HG03378 (cell line): Measurements from ENCODE around the gene LITAF.
"Not testable (repeated sequence)": the region's sequence is repeated elsewhere in the genome, so short reads cannot be mapped to it uniquely, and the experiment has no call there.

Experiments used
- ATAC-seq: cut with Tn5 transposase; IDR thresholded peaks from one replicate; pipeline ENCODE4 v1.9.1; 2021; ENCODE audit warnings: mild to moderate bottlenecking, moderate library complexity; ENCODE audit not compliant: unreplicated experiment

Gene LITAF

DNA sequence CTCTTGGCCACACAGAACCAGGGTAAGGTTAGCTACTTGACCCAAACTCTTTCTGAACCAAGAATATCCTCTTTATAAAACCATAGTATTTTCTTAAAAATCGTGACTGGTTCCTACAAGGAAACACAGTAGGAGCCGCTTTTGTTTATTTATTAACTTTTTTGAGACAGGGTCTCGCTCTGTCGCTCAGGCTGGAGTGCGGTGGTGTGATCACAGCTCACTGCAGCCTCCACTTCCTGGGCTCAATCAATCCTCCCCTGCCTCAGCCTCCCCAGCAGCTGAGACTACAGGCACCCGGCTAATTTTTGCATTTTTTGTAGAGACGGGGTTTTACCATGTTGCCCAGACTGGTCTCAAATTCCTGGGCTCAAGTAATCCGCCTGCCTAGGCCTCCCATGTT lies 14.7 kb upstream of the LITAF start:
- ATAC-seq: no peak

DNA sequence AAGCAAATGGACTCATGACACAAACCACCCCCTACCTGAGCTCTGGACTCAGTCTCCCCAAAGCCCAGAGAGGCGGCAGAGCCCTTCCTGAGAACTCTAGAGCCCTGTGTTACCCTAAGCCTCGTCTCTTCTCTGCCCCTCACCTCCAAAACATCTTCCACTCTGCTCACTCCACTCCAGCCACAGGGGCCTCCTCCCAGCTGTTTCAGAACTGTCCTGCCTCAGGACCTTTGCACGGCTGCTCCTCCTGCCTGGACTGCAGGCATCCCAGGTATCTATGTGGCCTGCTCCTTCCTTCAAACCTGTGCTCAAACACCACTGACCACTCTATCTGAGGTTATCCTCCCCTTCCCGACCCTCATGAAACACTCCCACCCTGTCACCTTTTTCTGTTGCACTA lies 12.9 kb upstream of the LITAF start:
- no peak for ATAC-seq

GRCh38 chr16:11597235-11598095 lies 10.7 kb upstream of the LITAF start:
- ATAC-seq: no peak

DNA sequence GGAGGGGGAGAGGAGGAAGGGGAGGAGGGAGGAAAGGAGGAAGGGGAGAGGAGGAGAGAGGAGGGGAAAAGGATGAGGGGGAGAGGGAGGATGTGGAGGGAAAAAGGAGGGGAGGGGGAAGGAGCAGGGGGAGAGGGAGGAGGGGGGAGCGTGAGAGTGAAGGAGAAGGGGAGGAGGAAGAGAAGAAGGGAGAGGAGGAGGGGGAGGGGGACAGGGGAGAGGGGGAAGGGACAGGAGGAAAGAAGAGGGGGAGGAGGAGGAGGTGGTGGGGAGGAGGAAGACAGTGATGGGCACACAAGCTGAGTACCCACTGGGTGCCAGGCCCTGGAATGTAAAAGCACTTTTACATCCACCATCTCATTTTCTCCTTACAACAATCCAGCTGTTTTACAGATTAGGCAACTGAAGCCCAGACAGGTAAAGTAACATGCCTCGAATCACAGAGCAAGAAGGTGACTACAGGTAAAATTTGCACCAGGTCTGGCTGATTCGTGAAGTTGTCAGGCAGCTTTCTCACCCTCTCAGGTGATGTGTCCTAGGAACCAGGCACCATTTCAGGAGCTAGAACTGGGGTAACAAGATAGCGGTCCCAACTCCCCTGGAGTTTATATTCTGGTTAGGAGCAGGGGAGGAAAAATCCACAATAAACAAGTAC lies 10.0 kb upstream of the LITAF start:
- ATAC-seq: no peak

DNA sequence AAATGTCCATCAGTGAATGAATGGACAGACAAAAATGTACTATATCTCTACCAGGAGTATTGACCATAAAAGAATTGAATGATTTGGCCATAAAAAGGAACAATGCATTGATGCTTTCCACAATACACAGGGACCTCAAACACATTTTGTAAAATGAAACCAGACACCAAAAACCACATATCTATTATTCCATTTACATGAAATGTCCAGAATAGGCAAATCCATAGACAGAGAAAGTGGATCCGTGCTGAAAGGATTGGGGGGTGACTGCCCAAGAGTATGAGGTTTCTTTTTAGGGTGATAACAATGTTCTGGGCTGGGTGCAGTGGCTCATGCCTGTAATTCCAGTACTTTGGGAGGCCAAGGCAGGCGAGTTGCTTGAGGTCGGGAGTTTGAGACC lies 6.9 kb upstream of the LITAF start:
- ATAC-seq: no peak

DNA sequence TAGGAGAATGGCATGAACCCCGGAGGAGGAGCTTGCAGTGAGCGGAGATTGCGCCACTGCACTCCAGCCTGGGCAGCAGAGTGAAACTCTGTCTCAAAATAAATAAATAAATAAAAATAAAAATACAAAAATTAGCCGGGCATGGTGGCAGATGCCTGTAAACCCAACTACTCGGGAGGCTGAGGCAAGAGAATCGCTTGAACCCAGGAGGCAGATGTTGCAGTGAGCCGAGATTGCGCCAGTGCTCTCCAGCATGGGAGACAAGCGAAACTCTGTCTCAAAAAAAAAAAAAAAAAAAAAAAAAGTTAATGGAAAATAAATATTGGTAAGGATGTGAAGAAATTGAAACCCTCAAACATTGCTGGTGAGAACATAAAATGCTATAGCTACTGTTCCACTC lies 6.4 kb upstream of the LITAF start:
- ATAC-seq: not testable (repeated sequence)

DNA sequence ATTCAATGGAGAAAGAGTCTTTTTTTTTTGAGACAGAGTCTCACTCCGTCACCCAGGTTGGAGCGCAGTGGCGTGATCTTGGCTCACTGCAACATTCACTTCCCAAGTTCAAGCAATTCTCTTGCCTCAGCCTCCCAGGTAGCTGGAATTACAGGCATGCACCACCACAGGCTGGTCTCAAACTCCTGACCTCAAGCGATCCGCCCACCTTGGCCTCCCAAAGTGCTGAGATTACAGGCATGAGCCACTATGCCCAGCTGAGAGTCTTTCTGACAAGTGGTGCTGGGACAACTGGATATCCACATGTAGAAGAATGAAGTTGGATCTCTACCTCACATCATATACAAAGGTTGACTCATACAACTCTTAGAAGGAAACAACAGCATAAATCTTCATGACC lies 4.9 kb upstream of the LITAF start:
- not testable (repeated sequence) for ATAC-seq

- no peak for ATAC-seq
Measured at GRCh38 chr16:11589198-11589550, 2.5 kb upstream of the LITAF start.

GRCh38 chr16:11588321-11589197 lies 1.8 kb upstream of the LITAF start:
- ATAC-seq: no peak

DNA sequence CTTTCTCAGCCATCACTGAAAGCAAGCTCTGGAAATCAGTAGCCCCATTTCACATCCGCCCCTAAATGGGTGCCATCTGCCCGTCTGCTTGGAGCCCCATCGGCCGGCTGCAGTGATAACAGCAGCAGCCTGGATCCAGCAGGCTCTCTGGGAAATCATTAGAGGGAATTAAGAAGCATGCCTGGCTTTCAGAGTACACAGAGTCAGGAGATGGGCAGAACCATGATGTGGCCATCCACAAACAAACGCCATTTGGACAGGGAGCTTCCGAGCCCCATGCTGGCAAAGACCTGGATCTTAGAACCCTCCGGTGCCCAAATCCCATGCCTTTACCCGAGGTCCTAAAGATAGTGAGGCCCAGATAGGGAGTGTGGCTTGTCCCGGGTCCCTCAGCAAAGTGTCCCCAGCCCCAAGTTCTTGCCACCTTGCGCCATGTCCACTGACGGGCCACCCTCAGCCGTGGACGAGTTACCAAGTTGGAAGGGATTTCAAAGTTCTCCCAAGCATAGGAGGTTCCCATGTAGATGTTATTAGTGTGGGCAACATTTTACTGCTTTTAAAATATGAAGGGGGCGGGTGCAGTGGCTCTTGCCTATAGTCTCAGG lies 1.0 kb upstream of the LITAF start:
- no peak for ATAC-seq

DNA sequence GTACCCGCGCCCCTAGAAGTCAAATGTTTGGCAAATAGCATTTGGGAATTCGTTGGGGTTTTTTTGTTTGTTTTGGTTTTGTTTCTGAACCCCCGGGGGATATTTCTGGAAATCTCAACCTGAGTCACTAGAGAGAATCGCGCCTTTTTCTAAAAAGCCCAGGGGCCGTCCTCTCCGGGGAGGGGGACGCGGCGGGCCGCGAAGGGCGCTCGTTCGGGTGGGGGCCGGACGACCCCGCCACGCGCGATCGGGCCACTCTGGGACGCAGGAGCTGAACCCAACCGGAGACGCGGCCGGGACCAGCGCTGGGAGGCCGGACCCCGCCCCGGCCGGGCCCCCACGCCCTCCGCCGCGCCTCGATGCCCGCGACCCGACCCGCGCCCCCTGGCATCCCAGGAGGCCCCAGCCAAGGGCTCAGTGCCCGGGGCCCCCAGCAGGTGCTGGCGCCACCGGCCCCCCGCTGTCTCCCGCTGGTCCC lies 302 bp downstream of the LITAF start:
- no peak for ATAC-seq

DNA sequence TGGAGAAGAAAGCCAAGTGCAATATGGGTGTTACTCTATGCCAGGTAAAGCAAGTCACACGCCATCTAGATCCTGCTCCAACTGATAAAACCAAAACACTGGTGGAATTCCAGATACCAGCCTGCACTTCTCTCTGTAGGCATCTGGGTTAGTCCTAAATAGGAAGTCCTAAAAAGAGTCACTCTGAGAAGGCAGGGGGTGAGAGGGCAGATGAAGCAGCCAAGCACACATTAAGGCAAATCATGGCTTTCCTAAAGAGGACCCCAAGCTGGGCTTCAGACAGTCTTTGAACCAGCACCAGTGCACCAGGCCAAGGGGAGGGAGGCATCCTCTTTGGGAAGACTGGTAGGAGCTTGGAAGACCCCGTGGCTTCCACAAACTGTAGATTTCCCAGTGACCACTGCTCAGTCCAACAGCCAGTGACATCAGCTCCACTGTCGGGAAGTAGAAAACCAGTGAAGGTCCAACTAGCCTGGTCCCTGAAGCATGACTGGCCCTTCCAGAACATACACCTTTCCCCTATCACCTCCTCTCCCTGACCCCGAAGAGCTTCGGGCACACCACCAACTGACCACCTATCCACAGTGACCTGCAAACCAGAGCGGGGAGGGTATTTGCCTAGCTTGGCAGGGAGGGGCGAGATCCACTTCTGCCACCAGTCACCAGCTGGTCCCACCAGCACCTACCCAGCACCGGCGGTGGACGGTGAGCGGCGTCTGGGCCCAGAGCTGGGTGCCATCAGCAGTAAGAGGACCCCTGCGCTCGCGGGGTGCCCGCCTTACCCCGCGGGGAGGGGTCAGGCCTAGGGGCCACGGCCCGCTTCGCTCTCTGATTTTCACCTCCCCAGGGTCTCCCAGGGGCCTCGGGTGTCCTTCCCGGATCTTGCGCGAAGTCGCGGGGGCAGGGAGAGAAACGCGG lies 1.0 kb downstream of the LITAF start:
- no peak for ATAC-seq

DNA sequence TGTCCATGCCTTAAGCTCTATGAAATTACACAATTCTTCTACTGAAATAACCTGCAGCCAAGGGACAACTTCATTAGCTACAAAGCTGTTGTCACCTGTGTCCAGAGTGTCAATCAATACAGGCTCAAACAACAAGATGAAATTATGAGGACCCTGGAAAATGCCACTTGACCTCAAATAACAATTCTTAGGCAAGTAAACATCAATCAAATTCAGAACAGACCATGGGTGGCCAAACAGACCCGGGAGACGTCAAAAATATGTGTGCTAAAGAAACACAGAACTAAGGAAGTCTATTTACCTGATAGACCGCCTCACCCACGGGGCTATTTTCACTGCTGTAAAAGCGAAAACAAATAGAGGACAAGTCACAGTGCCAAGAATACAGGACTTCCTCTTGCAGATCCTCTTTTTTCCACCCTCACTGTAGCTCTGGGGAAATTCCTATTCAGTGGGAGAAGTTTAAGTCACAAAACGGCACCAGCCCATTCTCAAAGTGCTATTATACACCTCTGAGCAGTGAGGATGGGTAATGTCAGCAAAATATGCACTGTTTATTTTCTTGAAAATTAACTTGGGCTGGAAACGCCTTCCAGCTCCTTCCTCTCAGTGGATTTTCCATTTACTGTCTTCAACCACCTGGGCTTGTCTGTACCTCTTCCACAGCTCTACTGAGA lies 2.7 kb downstream of the LITAF start:
- ATAC-seq: peak; percentile 36

DNA sequence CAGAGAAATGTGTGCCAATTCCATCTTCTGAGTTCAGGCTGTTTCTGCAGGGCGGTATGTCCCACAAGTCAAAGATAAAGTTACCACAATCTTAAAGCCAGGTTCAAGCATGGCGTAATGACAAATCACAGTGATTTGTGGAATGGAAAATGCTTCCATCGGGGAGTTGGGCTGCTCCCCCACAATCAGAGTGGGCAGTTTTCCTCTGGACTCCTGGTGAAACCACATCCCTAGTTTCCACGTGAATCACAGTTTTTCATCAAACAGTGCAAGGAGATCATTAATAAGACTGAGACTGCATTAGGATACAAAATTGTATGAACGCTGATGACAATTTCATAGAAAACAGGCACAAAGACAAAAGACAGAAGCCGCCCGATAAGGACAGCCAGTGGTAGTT lies 3.6 kb downstream of the LITAF start:
- no peak for ATAC-seq

DNA sequence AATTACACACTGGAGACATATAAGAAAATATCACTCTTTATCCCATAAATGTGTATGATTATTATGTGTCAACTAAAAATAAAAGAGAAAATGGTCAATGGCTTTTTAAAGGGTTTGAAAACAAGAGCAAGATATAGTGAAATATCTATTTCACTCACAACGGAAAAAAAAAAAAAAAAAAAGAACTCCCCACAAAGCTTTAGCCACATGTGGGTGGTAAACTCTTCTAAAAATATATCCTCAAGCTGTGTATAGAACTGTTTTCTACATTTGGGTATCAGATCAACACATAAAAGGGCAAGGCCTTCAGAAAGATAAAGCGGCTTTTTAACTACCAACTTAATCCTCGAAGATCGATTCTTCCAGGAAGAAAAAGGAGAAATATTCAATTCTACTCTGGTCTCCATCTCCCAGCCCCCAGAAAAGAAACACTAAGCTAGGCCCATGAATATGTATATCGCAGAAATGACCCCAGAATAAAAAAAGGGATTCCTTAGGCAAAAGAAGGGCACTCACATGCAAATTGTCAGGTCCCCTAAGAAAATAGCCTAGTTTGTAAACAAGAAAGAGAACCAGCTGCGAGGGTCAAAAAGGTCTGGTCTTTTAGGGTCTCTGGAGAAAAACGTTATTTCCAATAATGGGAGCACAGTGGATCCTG lies 4.4 kb downstream of the LITAF start:
- peak; percentile 30 for ATAC-seq

DNA sequence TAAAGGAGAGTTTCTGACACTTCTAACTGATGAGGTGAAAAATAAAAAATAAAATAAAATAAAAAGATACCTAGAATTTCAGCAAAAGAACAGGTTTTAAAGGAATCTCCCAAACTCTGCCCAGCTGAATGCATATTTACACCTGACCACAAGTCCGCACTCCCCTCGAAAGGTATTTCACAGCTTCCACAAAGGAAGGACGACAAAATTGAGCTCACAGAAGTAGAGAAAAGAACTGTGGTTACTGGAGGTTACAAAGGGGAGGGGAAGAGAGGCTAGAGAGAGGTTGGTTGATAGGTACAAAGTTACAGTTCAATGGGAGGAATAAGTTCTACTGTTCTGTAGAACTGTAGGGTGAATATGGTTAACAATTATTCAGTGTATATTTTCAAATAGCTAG lies 5.0 kb downstream of the LITAF start:
- no peak for ATAC-seq

- no peak for ATAC-seq
Measured at GRCh38 chr16:11580451-11581086, 6.2 kb downstream of the LITAF start.

DNA sequence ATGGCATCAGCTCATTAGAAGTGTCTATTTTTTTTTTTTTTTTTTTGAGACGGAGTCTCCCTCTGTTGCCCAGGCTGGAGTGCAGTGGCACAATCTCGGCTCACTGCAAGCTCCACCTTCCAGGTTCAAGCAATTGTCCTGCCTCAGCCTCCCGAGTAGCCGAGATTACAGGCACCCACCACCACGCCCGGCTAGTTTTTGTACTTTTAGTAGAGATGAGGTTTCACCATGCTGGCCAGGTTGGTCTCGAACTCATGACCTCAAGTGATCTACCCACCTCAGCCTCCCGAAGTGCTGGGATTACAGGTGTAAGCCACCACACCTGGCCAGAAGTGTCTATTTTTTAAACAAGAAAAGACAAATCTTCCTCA lies 9.4 kb downstream of the LITAF start:
- not testable (repeated sequence) for ATAC-seq
